ENCODE results near the gene PRDM16.

GRCh38 chr1:3019516-3020051 is 49.4 kb upstream of the PRDM16 start:
- TF ChIP-seq CTCF (IDR thresholded peaks at IDR 0.05): no peak
- TF ChIP-seq POLR2A (IDR thresholded peaks at IDR 0.05): no peak

Data from uterus (tissue), 2 donors.